Naive thymus-derived CD4-positive, alpha-beta T cell (primary cell): ENCODE results near the gene CGNL1. TPM values are rescaled to one million over a fixed set of nuclear protein-coding genes. Genes with fewer than 3 reads are reported as not detected.

ENCODE experiments used
- ATAC-seq: fragments of 150-1000 bp; cut with Tn5 transposase; 2 replicates; pipeline ENCODE4 v1.10.0; 2021; ENCODE audit warnings: mild to moderate bottlenecking, moderate library complexity
- CTCF ChIA-PET: fragments of 350-600 bp; sonication (Branson Sonifier 250); formaldehyde crosslinking; loops from one replicate; lab custom pipeline; 2021; ENCODE audit warnings: antibody characterized with exemption; lab: Charles Lee
- POLR2A ChIA-PET: fragments of 350-600 bp; sonication (Branson Sonifier 250); formaldehyde crosslinking; loops from one replicate; lab custom pipeline; 2021; ENCODE audit warnings: antibody characterized with exemption, inconsistent platforms; lab: Charles Lee
- DNase-seq, 9 donors: peaks; one replicate each; pipeline versions ENCODE4 v3.0.0 to v3.0.0-alpha.2; 2020 to 2022; ENCODE audit warnings: mixed read lengths in 1 of 9
- H3K27ac ChIP-seq: one replicate; pipeline ENCODE4 v1.7.0; 2013; ENCODE audit warnings: mild to moderate bottlenecking, low read depth, low read length, moderate library complexity
- H3K27me3 ChIP-seq, 2 donors: one replicate each; pipeline ENCODE4 v1.7.0; 2013; ENCODE audit warnings: low read length in 2 of 2, mild to moderate bottlenecking in 2 of 2, moderate library complexity in 2 of 2; ENCODE audit not compliant: control insufficient read depth in 2 of 2, insufficient read depth in 2 of 2
- H3K36me3 ChIP-seq, 3 experiments: 1 replicate in 2 of 3; 2 replicates in 1 of 3; pipeline ENCODE4 v1.7.0; 2013; ENCODE audit warnings: low read length in 3 of 3, mild to moderate bottlenecking in 3 of 3, moderate library complexity in 1 of 3; ENCODE audit not compliant: insufficient read depth in 3 of 3, control insufficient read depth in 2 of 3
- H3K4me1 ChIP-seq, 2 donors: one replicate each; pipeline ENCODE4 v1.7.0; 2013; ENCODE audit warnings: low read length in 2 of 2, mild to moderate bottlenecking in 2 of 2, moderate library complexity in 1 of 2; ENCODE audit not compliant: control insufficient read depth in 2 of 2, insufficient read depth in 2 of 2
- H3K4me3 ChIP-seq: 2 replicates; pipeline ENCODE4 v1.7.0; 2013; ENCODE audit warnings: mild to moderate bottlenecking, low read length
- H3K9me3 ChIP-seq, 3 experiments: 1 replicate in 2 of 3; 2 replicates in 1 of 3; pipeline ENCODE4 v1.7.0; 2013; ENCODE audit warnings: low read length in 3 of 3; ENCODE audit not compliant: control insufficient read depth in 2 of 3
- H3K27ac Mint-ChIP-seq, 9 donors: one replicate each; pipeline ENCODE4 v1.8.0; 2020 to 2022; ENCODE audit warnings: mixed read lengths in 9 of 9, mild to moderate bottlenecking in 8 of 9, moderate library complexity in 5 of 9, inconsistent platforms in 2 of 9
- H3K27me3 Mint-ChIP-seq, 5 donors: one replicate each; pipeline ENCODE4 v1.8.0; 2021 to 2022; ENCODE audit warnings: mixed read lengths in 5 of 5, mild to moderate bottlenecking in 1 of 5
- H3K36me3 Mint-ChIP-seq, 5 donors: one replicate each; pipeline ENCODE4 v1.8.0; 2020 to 2022; ENCODE audit warnings: mixed read lengths in 5 of 5, mild to moderate bottlenecking in 3 of 5, inconsistent platforms in 1 of 5
- H3K4me1 Mint-ChIP-seq, 7 donors: one replicate each; pipeline ENCODE4 v1.8.0; 2020 to 2022; ENCODE audit warnings: mixed read lengths in 7 of 7, mild to moderate bottlenecking in 3 of 7, inconsistent platforms in 1 of 7
- H3K4me3 Mint-ChIP-seq, 10 donors: one replicate each; pipeline ENCODE4 v1.8.0; 2020 to 2022; ENCODE audit warnings: mild to moderate bottlenecking in 10 of 10, mixed read lengths in 10 of 10, moderate library complexity in 6 of 10, inconsistent platforms in 2 of 10
- H3K9me3 Mint-ChIP-seq, 11 donors: one replicate each; pipeline ENCODE4 v1.8.0; 2020 to 2022; ENCODE audit warnings: mixed read lengths in 11 of 11, mild to moderate bottlenecking in 4 of 11, inconsistent platforms in 1 of 11, moderate library complexity in 1 of 11
- intact Hi-C, 2 donors: fragments of 100-400 bp; cut with micrococcal nuclease; formaldehyde crosslinking; loops; one replicate each; pipeline ENCODE4 v1.15.1; 2023
- polyA plus RNA-seq, 2 donors: library from polyadenylated mRNA; unstranded; fragments of 300-500 nt; fragmentation: Illumina TruSeq; gene quantifications; one replicate each; pipeline ENCODE4 v1.2.3, GENCODE V29; 2021
- total RNA-seq, 6 experiments: library from RNA in 5 of 6; stranded (reverse) in 5 of 6; gene quantifications; 1 replicate in 5 of 6; 2 replicates in 1 of 6; pipeline ENCODE4 v1.2.3 and lab custom pipeline; 2021 to 2026

The CGNL1 gene
- total and polyA plus RNA-seq, 7 experiments from 2014 or later, result not detected

- intact Hi-C loops, result no loop called here
- H3K36me3 Mint-ChIP-seq, result no peaks in the 10 kb centered on the region
- CTCF ChIA-PET, result no interaction called here
- peaks cover 5 to 20% (median 17%) of the 10 kb centered on the region in 5 donors for H3K27me3 Mint-ChIP-seq
- H3K4me1 ChIP-seq, result no peaks in the 10 kb centered on the region
- no peak overlapping the region for H3K4me3 ChIP-seq
- ATAC-seq (no peak), DNase-seq (no peak)
- H3K9me3 Mint-ChIP-seq, result no peaks in the 10 kb centered on the region
- no peaks in the 10 kb centered on the region for H3K4me1 Mint-ChIP-seq
- H3K27me3 ChIP-seq, result no peaks in the 10 kb centered on the region
- no peak overlapping the region for H3K4me3 Mint-ChIP-seq
- no peaks in the 10 kb centered on the region for H3K9me3 ChIP-seq
- H3K27ac Mint-ChIP-seq, result no peak overlapping the region
- no peak overlapping the region for H3K27ac ChIP-seq
- no peaks in the 10 kb centered on the region for H3K36me3 ChIP-seq
- POLR2A ChIA-PET, result no interaction called here
Observed at GRCh38 chr15:57493351-57493750, 117.0 kb downstream of the CGNL1 start.

- no peak overlapping the region for H3K4me3 Mint-ChIP-seq
- peaks cover 0 to 2% (median 0%) of the 10 kb centered on the region in 11 donors for H3K9me3 Mint-ChIP-seq
- Histone ChIP-seq H3K36me3 (no peaks in the 10 kb centered on the region), H3K9me3 (no peaks in the 10 kb centered on the region), H3K4me1 (no peaks in the 10 kb centered on the region), H3K27me3 (no peaks in the 10 kb centered on the region), H3K4me3 (no peak overlapping the region), H3K27ac (no peak overlapping the region)
- POLR2A ChIA-PET, result no interaction called here
- intact Hi-C loops, result no loop called here
- H3K4me1 Mint-ChIP-seq, result no peaks in the 10 kb centered on the region
- CTCF ChIA-PET, result no interaction called here
- H3K27me3 Mint-ChIP-seq, result peaks cover 4 to 19% (median 15%) of the 10 kb centered on the region in 5 donors
- no peak for ATAC-seq
- no peak overlapping the region for H3K27ac Mint-ChIP-seq
- H3K36me3 Mint-ChIP-seq, result no peaks in the 10 kb centered on the region
- no peak for DNase-seq
Observed at GRCh38 chr15:57494581-57494980, 118.3 kb downstream of the CGNL1 start.

DNA sequence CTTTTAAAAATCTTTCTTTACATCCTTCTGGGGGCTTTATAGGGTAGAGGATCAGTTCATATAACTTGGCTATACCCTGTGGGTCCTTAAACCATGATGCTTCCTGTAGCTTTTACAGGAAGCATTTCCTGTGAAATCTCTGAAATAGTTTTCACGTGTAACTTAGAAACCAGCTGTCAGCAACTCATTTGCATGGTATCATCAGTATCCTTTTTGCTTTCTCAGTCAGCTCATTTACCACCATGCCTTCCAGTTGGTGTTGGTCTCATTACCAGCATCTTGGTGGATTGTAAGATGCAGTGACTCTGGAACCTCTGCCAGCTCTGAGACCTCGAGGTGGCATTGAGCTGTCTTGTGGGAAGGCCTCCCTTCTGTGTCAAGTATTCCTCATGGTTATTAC lies 118.7 kb downstream of the CGNL1 start:
- no peaks in the 10 kb centered on the region for H3K27me3 ChIP-seq
- H3K4me1 Mint-ChIP-seq, result no peaks in the 10 kb centered on the region
- H3K36me3 Mint-ChIP-seq, result no peaks in the 10 kb centered on the region
- no peak overlapping the region for H3K4me3 Mint-ChIP-seq
- H3K27me3 Mint-ChIP-seq, result peaks cover 4 to 15% (median 14%) of the 10 kb centered on the region in 5 donors
- no peak overlapping the region for H3K4me3 ChIP-seq
- POLR2A ChIA-PET, result no interaction called here
- ATAC-seq (no peak), DNase-seq (no peak)
- H3K36me3 ChIP-seq, result no peaks in the 10 kb centered on the region
- no peaks in the 10 kb centered on the region for H3K4me1 ChIP-seq
- intact Hi-C loops, result no loop called here
- no peaks in the 10 kb centered on the region for H3K9me3 ChIP-seq
- CTCF ChIA-PET, result no interaction called here
- no peak overlapping the region for H3K27ac Mint-ChIP-seq
- H3K9me3 Mint-ChIP-seq, result peaks cover 0 to 2% (median 0%) of the 10 kb centered on the region in 11 donors
- no peak overlapping the region for H3K27ac ChIP-seq

DNA sequence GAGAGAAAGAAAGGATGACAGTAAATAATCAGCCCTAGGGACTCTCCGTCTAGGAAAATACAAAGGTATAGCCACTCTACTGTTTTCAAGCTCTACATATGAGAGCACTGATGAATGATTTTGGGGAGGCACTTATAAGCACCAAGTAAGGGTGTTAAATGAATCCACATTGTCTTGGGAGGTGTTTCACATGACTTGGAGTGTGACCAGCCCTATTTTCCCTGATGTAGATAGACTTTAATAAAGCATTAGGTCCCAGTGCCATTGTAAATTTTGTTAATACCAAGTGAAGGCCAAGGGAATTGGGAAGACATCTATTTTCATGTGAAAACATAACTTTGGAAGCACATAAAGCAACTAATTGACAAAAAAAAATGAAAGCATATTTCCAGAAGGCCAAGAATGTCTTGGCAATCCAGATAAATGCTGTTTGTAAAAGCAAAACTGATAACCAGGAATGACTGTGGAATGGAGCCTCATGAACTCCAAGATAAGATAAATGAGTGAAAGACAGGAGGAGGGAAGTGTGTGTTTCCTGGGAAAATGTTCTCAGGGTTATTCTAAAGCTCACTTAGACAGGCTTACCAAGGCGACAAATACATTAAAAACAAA lies 119.4 kb downstream of the CGNL1 start:
- Mint-ChIP-seq H3K4me3 (no peak overlapping the region), H3K9me3 (peaks cover 0 to 2% (median 0%) of the 10 kb centered on the region in 11 donors), H3K36me3 (no peaks in the 10 kb centered on the region), H3K27me3 (peaks cover 2 to 14% (median 9%) of the 10 kb centered on the region in 5 donors), H3K27ac (no peak overlapping the region), H3K4me1 (no peaks in the 10 kb centered on the region)
- ATAC-seq (no peak), DNase-seq (no peak)
- Histone ChIP-seq H3K4me1 (no peaks in the 10 kb centered on the region), H3K27ac (no peak overlapping the region), H3K4me3 (no peak overlapping the region), H3K9me3 (no peaks in the 10 kb centered on the region), H3K27me3 (no peaks in the 10 kb centered on the region), H3K36me3 (no peaks in the 10 kb centered on the region)
- ChIA-PET CTCF (no interaction called here), POLR2A (no interaction called here)
- intact Hi-C loops, result no loop called here

DNA sequence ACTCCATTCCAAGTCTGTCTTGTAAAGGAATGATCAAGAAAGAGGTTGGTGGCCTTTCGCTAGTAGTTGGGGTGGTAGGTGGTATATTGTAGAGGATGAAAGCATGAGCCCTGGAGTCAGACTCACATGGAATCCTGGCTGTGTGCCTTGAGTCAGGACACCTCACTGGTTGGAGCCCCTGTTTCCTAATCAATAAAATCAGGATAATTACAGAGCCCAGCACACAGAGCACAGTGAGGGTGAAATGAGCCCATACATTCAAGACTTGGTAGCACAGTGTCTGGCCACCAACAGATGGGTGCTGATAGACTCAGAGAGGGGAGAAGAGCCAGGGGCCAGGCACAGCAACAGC lies 120.3 kb downstream of the CGNL1 start:
- Histone ChIP-seq H3K4me3 (no peak overlapping the region), H3K9me3 (no peaks in the 10 kb centered on the region), H3K27me3 (no peaks in the 10 kb centered on the region), H3K4me1 (no peaks in the 10 kb centered on the region), H3K27ac (no peak overlapping the region), H3K36me3 (no peaks in the 10 kb centered on the region)
- H3K36me3 Mint-ChIP-seq, result no peaks in the 10 kb centered on the region
- H3K27me3 Mint-ChIP-seq, result peaks cover 0 to 10% (median 7%) of the 10 kb centered on the region in 5 donors
- no peak for ATAC-seq
- ChIA-PET POLR2A (no interaction called here), CTCF (no interaction called here)
- no peak overlapping the region for H3K27ac Mint-ChIP-seq
- peaks cover 0 to 2% (median 0%) of the 10 kb centered on the region in 11 donors for H3K9me3 Mint-ChIP-seq
- DNase-seq, result no peak
- H3K4me1 Mint-ChIP-seq, result no peaks in the 10 kb centered on the region
- intact Hi-C loops, result no loop called here
- no peak overlapping the region for H3K4me3 Mint-ChIP-seq

DNA sequence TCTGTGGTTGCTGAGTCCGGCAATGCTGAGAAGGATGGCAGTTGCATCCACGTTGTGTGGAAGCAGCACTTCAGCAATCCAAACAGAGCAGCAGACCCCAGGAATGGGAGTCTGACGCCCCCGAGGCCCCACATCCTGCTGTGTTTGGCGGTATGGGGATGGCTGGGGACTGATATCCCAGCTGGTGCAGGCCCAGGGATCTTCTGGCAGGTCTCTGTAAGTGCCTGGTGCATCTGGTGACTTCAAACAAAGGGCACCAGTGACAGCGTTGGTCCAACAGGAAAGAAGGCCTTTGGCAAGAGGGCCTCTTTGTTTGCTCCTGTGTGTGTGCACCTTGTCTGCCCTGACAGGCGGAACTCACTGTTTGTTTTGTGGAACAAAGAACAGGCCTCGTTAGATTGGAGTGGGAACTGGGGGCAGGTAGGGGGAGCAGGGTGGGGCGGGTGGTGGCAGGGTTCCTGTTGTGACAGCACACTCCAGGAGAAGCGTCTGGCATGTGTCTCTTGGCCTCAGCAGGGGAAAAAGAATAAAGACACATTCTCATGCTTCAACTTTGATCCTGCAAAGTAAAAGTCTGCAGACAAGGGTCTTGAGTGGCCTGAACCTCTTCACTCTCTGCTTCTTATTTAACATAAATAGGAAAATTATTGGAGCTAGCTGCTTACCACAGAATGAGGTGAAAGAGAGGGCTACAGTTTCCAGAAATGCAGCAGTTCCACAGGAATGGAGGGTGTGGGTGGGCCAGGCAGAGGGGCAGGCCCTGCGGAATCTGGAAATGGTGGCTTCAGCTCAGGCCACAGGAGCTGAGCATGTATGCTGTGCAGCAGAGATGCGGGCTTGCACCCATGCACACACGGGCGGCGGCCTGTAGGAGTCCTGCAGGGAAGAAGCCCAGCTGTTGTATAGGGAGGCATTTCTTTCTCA lies 120.9 kb downstream of the CGNL1 start:
- H3K4me3 Mint-ChIP-seq, result no peak overlapping the region
- intact Hi-C loops, result no loop called here
- POLR2A ChIA-PET, result no interaction called here
- H3K4me3 ChIP-seq, result no peak overlapping the region
- no peaks in the 10 kb centered on the region for H3K9me3 ChIP-seq
- H3K27me3 ChIP-seq, result no peaks in the 10 kb centered on the region
- H3K9me3 Mint-ChIP-seq, result peaks cover 0 to 2% (median 0%) of the 10 kb centered on the region in 11 donors
- DNase-seq (no peak), ATAC-seq (no peak)
- H3K4me1 ChIP-seq, result no peaks in the 10 kb centered on the region
- CTCF ChIA-PET, result no interaction called here
- no peaks in the 10 kb centered on the region for H3K4me1 Mint-ChIP-seq
- no peaks in the 10 kb centered on the region for H3K36me3 Mint-ChIP-seq
- H3K27ac ChIP-seq, result no peak overlapping the region
- H3K27ac Mint-ChIP-seq, result no peak overlapping the region
- H3K36me3 ChIP-seq, result no peaks in the 10 kb centered on the region
- peaks cover 0 to 8% (median 7%) of the 10 kb centered on the region in 5 donors for H3K27me3 Mint-ChIP-seq
